ENCODE data around the gene NMT1. TPM values are rescaled to one million over a fixed set of nuclear protein-coding genes. Genes with fewer than 3 reads are reported as not detected.

The NMT1 gene
- total RNA-seq, 1 experiment from 2014 or later = 132 TPM

GRCh38 chr17:45136846-45137560 is 75.9 kb downstream of the NMT1 start:
- peaks cover 8% of the 10 kb centered on the region for H3K4me1 ChIP-seq (replicated peaks; ENCODE audit: insufficient read depth)
- no peak overlapping the region for H2AFZ ChIP-seq
- no peaks in the 10 kb centered on the region for H3K27me3 ChIP-seq (ENCODE audit: insufficient read depth, low read depth)
- H3K4me3 ChIP-seq = no peak overlapping the region
- H3K4me2 ChIP-seq = no peak overlapping the region
- no peak overlapping the region for H3K27ac ChIP-seq
- TF ChIP-seq EZH2 (IDR thresholded peaks at IDR 0.05; ENCODE audit: low read depth) (no peak), CTCF (conservative IDR thresholded peaks at IDR 0.05) (no peak)
- BruUV-seq (replicated peaks) = no TSS peak
- peaks cover 30% of the 10 kb centered on the region; the same call in 1 of the 2 replicates for H3F3A ChIP-seq (ENCODE audit: insufficient read depth, low read depth)
- H3K79me2 ChIP-seq (ENCODE audit: low read depth) = peaks cover 8% of the 10 kb centered on the region; the same call in 1 of the 2 replicates
- DNase-seq = no peak
- ChIA-PET POLR2A (ENCODE audit: unreplicated experiment) (no interaction called here), CTCF (interaction anchor here (0.6 kb wide), 1 partner anchor 34 kb away, joined by 4 read pairs; no protein-coding TSS in a partner anchor)
- H3K36me3 ChIP-seq (ENCODE audit: low read depth) = no peaks in the 10 kb centered on the region
- intact Hi-C loops (cut with micrococcal nuclease; ENCODE audit: unreplicated experiment) = loop anchor here (10.0 kb wide), 1 partner anchor 178 kb away; the partner anchor contains the start of gene MAP3K14
- H4K20me1 ChIP-seq (ENCODE audit: insufficient read depth) = no peaks in the 10 kb centered on the region
- no peaks in the 10 kb centered on the region for H3K9me2 ChIP-seq (ENCODE audit: insufficient read depth)
- H3K9me3 ChIP-seq (ENCODE audit: insufficient read depth, low read depth) = no peaks in the 10 kb centered on the region

GRCh38 chr17:45137561-45138305 is 76.6 kb downstream of the NMT1 start:
- peaks cover 28% of the 10 kb centered on the region; the same call in 1 of the 2 replicates for H3F3A ChIP-seq (ENCODE audit: insufficient read depth, low read depth)
- H3K27ac ChIP-seq = no peak overlapping the region
- H3K4me2 ChIP-seq = no peak overlapping the region
- no TSS peak for BruUV-seq (replicated peaks)
- no peaks in the 10 kb centered on the region for H3K27me3 ChIP-seq (ENCODE audit: insufficient read depth, low read depth)
- H2AFZ ChIP-seq = no peak overlapping the region
- ChIA-PET CTCF (interaction anchor here (0.6 kb wide), 2 partner anchors 33 to 348 kb away, joined by 4 to 11 read pairs; no protein-coding TSS in a partner anchor), POLR2A (ENCODE audit: unreplicated experiment) (no interaction called here)
- H3K79me2 ChIP-seq (ENCODE audit: low read depth) = peaks cover 8% of the 10 kb centered on the region; the same call in 1 of the 2 replicates
- DNase-seq = no peak
- no peak for TF ChIP-seq CTCF (conservative IDR thresholded peaks at IDR 0.05)
- no peak for TF ChIP-seq EZH2 (IDR thresholded peaks at IDR 0.05; ENCODE audit: low read depth)
- intact Hi-C loops (cut with micrococcal nuclease; ENCODE audit: unreplicated experiment) = loop anchor here (10.0 kb wide), 1 partner anchor 177 kb away; the partner anchor contains the start of gene MAP3K14
- H3K9me3 ChIP-seq (ENCODE audit: insufficient read depth, low read depth) = no peaks in the 10 kb centered on the region
- H3K36me3 ChIP-seq (ENCODE audit: low read depth) = no peaks in the 10 kb centered on the region
- no peaks in the 10 kb centered on the region for H4K20me1 ChIP-seq (ENCODE audit: insufficient read depth)
- no peaks in the 10 kb centered on the region for H3K9me2 ChIP-seq (ENCODE audit: insufficient read depth)
- H3K4me1 ChIP-seq (replicated peaks; ENCODE audit: insufficient read depth) = peaks cover 8% of the 10 kb centered on the region
- no peak overlapping the region for H3K4me3 ChIP-seq

GRCh38 chr17:45138911-45139532 is 77.9 kb downstream of the NMT1 start:
- CTCF ChIA-PET = interaction anchor here (0.7 kb wide), 1 partner anchor 58 kb away, joined by 7 read pairs; no protein-coding TSS in a partner anchor
- no peak for DNase-seq
- no peak overlapping the region for H3K4me2 ChIP-seq

More at GRCh38 chr17:45138911-45139532, 77.9 kb downstream of the NMT1 start:
- no peak overlapping the region for H3K4me3 ChIP-seq
- intact Hi-C loops (cut with micrococcal nuclease; ENCODE audit: unreplicated experiment) = loop anchor here (10.0 kb wide), 1 partner anchor 176 kb away; the partner anchor contains the start of gene MAP3K14
- H2AFZ ChIP-seq = no peak overlapping the region
- H3F3A ChIP-seq (ENCODE audit: insufficient read depth, low read depth) = peaks cover 21% of the 10 kb centered on the region
- no peak overlapping the region for H3K27ac ChIP-seq
- H3K9me2 ChIP-seq (ENCODE audit: insufficient read depth) = no peaks in the 10 kb centered on the region
- H3K9me3 ChIP-seq (ENCODE audit: insufficient read depth, low read depth) = no peaks in the 10 kb centered on the region
- no peaks in the 10 kb centered on the region for H3K27me3 ChIP-seq (ENCODE audit: insufficient read depth, low read depth)
- TF ChIP-seq CTCF (conservative IDR thresholded peaks at IDR 0.05) = no peak
- TF ChIP-seq EZH2 (IDR thresholded peaks at IDR 0.05; ENCODE audit: low read depth) = no peak
- H3K79me2 ChIP-seq (ENCODE audit: low read depth) = peaks cover 8% of the 10 kb centered on the region; the same call in 1 of the 2 replicates
- no TSS peak for BruUV-seq (replicated peaks)
- no peaks in the 10 kb centered on the region for H4K20me1 ChIP-seq (ENCODE audit: insufficient read depth)
- no peaks in the 10 kb centered on the region for H3K36me3 ChIP-seq (ENCODE audit: low read depth)
- peaks cover 8% of the 10 kb centered on the region for H3K4me1 ChIP-seq (replicated peaks; ENCODE audit: insufficient read depth)
- POLR2A ChIA-PET (ENCODE audit: unreplicated experiment) = interaction anchor here (0.8 kb wide), 1 partner anchor 81 kb away, joined by 3 read pairs; no protein-coding TSS in a partner anchor
